B cell (primary cell): ENCODE measurements around the gene TMCO6. TPM values are rescaled to one million over a fixed set of nuclear protein-coding genes. Genes with fewer than 3 reads are reported as not detected.
"Not testable (repeated sequence)": the region's sequence is repeated elsewhere in the genome, so short reads cannot be mapped to it uniquely, and the experiment has no call there.

Experiments
- ATAC-seq: fragments of 200-7000 bp; cut with Tn5 transposase; one replicate; pipeline ENCODE4 v1.10.0; 2021; ENCODE audit warnings: low read depth, mild to moderate bottlenecking, moderate number of reproducible peaks, moderate library complexity
- CTCF ChIA-PET: fragments of 350-600 bp; sonication (Branson Sonifier 250); formaldehyde crosslinking; loops from one replicate; lab custom pipeline; 2021; ENCODE audit warnings: antibody characterized with exemption, inconsistent platforms; lab: Charles Lee
- POLR2A ChIA-PET: fragments of 350-600 bp; sonication (Branson Sonifier 250); formaldehyde crosslinking; loops from one replicate; lab custom pipeline; 2021; ENCODE audit warnings: antibody characterized with exemption; lab: Charles Lee
- DNase-seq: peaks from one replicate; pipeline ENCODE4 v3.0.0; 2013
- H2AFZ ChIP-seq: 2 replicates; pipeline ENCODE4 v1.6.1; 2012; ENCODE audit warnings: mild to moderate bottlenecking, low read depth, low read length; ENCODE audit not compliant: insufficient read depth, poor library complexity, severe bottlenecking
- H3K27ac ChIP-seq, 2 donors: 1 replicate in 1 of 2; 2 replicates in 1 of 2; pipeline ENCODE4 v1.5.1; 2012 to 2013; ENCODE audit warnings: low read length in 2 of 2, mild to moderate bottlenecking in 2 of 2, moderate library complexity in 1 of 2
- H3K27me3 ChIP-seq, 4 experiments: fragments of 200-600 bp in 1 of 4; sonication (generic) in 1 of 4; replicated peaks in 1 of 4; 1 replicate in 2 of 4; 2 replicates in 2 of 4; pipeline versions ENCODE4 v1.6.1 to v1.7.0; 2013 to 2016; ENCODE audit warnings: low read length in 3 of 4, mild to moderate bottlenecking in 2 of 4, mixed read lengths in 1 of 4, moderate library complexity in 1 of 4; ENCODE audit not compliant: insufficient read depth in 4 of 4, control insufficient read depth in 3 of 4; ENCODE audit errors: control extremely low read depth in 1 of 4
- H3K36me3 ChIP-seq, 2 experiments: replicated peaks in 1 of 2; 1 replicate in 1 of 2; 2 replicates in 1 of 2; pipeline versions ENCODE4 v1.6.1 to v1.7.1; 2013; ENCODE audit warnings: low read length in 1 of 2; ENCODE audit not compliant: insufficient read depth in 2 of 2, control insufficient read depth in 1 of 2; ENCODE audit errors: control extremely low read depth in 1 of 2, extremely low read depth in 1 of 2
- H3K4me1 ChIP-seq, 2 donors: fragments of 200-600 bp in 1 of 2; sonication (generic) in 1 of 2; 1 replicate in 1 of 2; 2 replicates in 1 of 2; pipeline versions ENCODE4 v1.5.1 to v1.6.1; 2013 to 2017; ENCODE audit warnings: low read length in 2 of 2; ENCODE audit not compliant: control insufficient read depth in 2 of 2, insufficient read depth in 2 of 2
- H3K4me2 ChIP-seq: replicated peaks from 2 replicates; pipeline ENCODE3; 2012; ENCODE audit warnings: mild to moderate bottlenecking, low read depth, low read length; ENCODE audit not compliant: poor library complexity, severe bottlenecking
- H3K4me3 ChIP-seq, 5 experiments: fragments of 200-600 bp in 1 of 5; sonication (generic) in 1 of 5; 1 replicate in 3 of 5; 2 replicates in 2 of 5; pipeline versions ENCODE4 v1.5.1 to v1.7.0; 2011 to 2016; ENCODE audit warnings: low read length in 4 of 5, mild to moderate bottlenecking in 4 of 5, low read depth in 2 of 5, control low read depth in 1 of 5, moderate library complexity in 1 of 5; ENCODE audit not compliant: insufficient read depth in 1 of 5; ENCODE audit errors: control extremely low read depth in 1 of 5, extremely low read depth in 1 of 5
- H3K79me2 ChIP-seq: fragments of 200-600 bp; sonication (generic); one replicate; pipeline ENCODE4 v1.6.0; 2016; ENCODE audit warnings: low read length; ENCODE audit not compliant: control insufficient read depth, insufficient read depth
- H3K9ac ChIP-seq: fragments of 200-600 bp; sonication (generic); 2 replicates; pipeline ENCODE4 v1.6.1; 2017; ENCODE audit warnings: mild to moderate bottlenecking, low read length, moderate library complexity
- H3K9me3 ChIP-seq, 3 donors: one replicate each; pipeline versions ENCODE4 v1.6.1 to v1.7.1; 2013; ENCODE audit warnings: low read length in 2 of 3; ENCODE audit not compliant: control insufficient read depth in 2 of 3, insufficient read depth in 1 of 3; ENCODE audit errors: control extremely low read depth in 1 of 3
- H4K20me1 ChIP-seq: 2 replicates; pipeline ENCODE4 v1.6.0; 2012; ENCODE audit warnings: mild to moderate bottlenecking, low read length; ENCODE audit not compliant: insufficient read depth, control insufficient read depth, poor library complexity, severe bottlenecking
- H3K27ac Mint-ChIP-seq: one replicate; pipeline ENCODE4 v1.8.0; 2021; ENCODE audit warnings: mixed read lengths
- H3K27me3 Mint-ChIP-seq: one replicate; pipeline ENCODE4 v1.8.0; 2021; ENCODE audit warnings: mixed read lengths
- H3K4me1 Mint-ChIP-seq: one replicate; pipeline ENCODE4 v1.8.0; 2021; ENCODE audit warnings: mixed read lengths
- H3K4me3 Mint-ChIP-seq: one replicate; pipeline ENCODE4 v1.8.0; 2021; ENCODE audit warnings: mixed read lengths
- H3K9me3 Mint-ChIP-seq: one replicate; pipeline ENCODE4 v1.8.0; 2022; ENCODE audit warnings: mixed read lengths; ENCODE audit not compliant: insufficient read depth
- EZH2 ChIP-seq: IDR thresholded peaks from 2 replicates; pipeline ENCODE4 v1.6.1; 2012; ENCODE audit warnings: borderline replicate concordance, low read depth, mild to moderate bottlenecking, moderate library complexity, low read length; ENCODE audit not compliant: insufficient read depth, poor library complexity, severe bottlenecking
- WGBS: methylation state at CpG from one replicate; pipeline ENCODE4 v1.1.5; 2013; ENCODE audit warnings: missing lambda C conversion rate; ENCODE audit not compliant: insufficient coverage; 5-methylcytosine and 5-hydroxymethylcytosine counted together
- intact Hi-C: fragments of 100-400 bp; cut with micrococcal nuclease; formaldehyde crosslinking; loops from one replicate; pipeline ENCODE4 v1.10.0; 2022
- polyA plus RNA-seq: library from polyadenylated mRNA; depleted of rRNA; stranded (reverse); fragments of >200 nt; gene quantifications from 2 replicates; pipeline ENCODE4 v1.2.3, GENCODE V29; 2012
- total RNA-seq, 2 donors: library from RNA; stranded (reverse); fragments of 120-200 nt in 1 of 2; gene quantifications; 1 replicate in 1 of 2; 2 replicates in 1 of 2; pipeline versions ENCODE4 v1.2.3 to v1.2.4, GENCODE V29; 2013 to 2022
- TF ChIP-seq, protein P1 (sequence below): fragments of 200-600 bp; IDR thresholded peaks from one replicate; pipeline ENCODE4 v1.8.0; 2022; ENCODE audit warnings: antibody characterized with exemption, mild to moderate bottlenecking

Gene TMCO6
- total and polyA plus RNA-seq, 2 donors (not counting 1 experiment from before 2014, with no cell fraction given), result 33.3 to 70.4 TPM

- WGBS, result 96% methylated on average over 6 of the region's 7 CpGs
- no peaks in the 10 kb centered on the region for H3K4me1 ChIP-seq
- DNase-seq (no peak), ATAC-seq (no peak)
- no peak overlapping the region for H2AFZ ChIP-seq
- no peak overlapping the region for H3K4me3 ChIP-seq
- H3K4me2 ChIP-seq, result no peak overlapping the region
- H3K27me3 ChIP-seq, result peaks cover 0 to 2% (median under 1%) of the 10 kb centered on the region in 4 experiments
- no peaks in the 10 kb centered on the region for H3K36me3 ChIP-seq
- no peak overlapping the region for H3K27ac ChIP-seq
- H3K9me3 ChIP-seq, result peaks cover 0 to 6% (median 0%) of the 10 kb centered on the region in 3 donors
- TF ChIP-seq, protein P1, sequence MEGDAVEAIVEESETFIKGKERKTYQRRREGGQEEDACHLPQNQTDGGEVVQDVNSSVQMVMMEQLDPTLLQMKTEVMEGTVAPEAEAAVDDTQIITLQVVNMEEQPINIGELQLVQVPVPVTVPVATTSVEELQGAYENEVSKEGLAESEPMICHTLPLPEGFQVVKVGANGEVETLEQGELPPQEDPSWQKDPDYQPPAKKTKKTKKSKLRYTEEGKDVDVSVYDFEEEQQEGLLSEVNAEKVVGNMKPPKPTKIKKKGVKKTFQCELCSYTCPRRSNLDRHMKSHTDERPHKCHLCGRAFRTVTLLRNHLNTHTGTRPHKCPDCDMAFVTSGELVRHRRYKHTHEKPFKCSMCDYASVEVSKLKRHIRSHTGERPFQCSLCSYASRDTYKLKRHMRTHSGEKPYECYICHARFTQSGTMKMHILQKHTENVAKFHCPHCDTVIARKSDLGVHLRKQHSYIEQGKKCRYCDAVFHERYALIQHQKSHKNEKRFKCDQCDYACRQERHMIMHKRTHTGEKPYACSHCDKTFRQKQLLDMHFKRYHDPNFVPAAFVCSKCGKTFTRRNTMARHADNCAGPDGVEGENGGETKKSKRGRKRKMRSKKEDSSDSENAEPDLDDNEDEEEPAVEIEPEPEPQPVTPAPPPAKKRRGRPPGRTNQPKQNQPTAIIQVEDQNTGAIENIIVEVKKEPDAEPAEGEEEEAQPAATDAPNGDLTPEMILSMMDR, result no peak
- no peak for TF ChIP-seq EZH2
- H3K4me1 Mint-ChIP-seq, result no peaks in the 10 kb centered on the region
- ChIA-PET CTCF (no interaction called here), POLR2A (no interaction called here)
- no peak overlapping the region for H3K27ac Mint-ChIP-seq
- intact Hi-C loops, result no loop called here
- H3K9me3 Mint-ChIP-seq, result no peaks in the 10 kb centered on the region
- no peak overlapping the region for H3K4me3 Mint-ChIP-seq
- no peak overlapping the region for H3K9ac ChIP-seq
- no peaks in the 10 kb centered on the region for H3K79me2 ChIP-seq
- H3K27me3 Mint-ChIP-seq, result peaks cover 9% of the 10 kb centered on the region
- H4K20me1 ChIP-seq, result no peaks in the 10 kb centered on the region
Measured at GRCh38 chr5:140590861-140591260, 48.4 kb upstream of the TMCO6 start.

GRCh38 chr5:140591747-140592372, 47.4 kb upstream of the TMCO6 start:
- no peak for DNase-seq
- H3K27ac Mint-ChIP-seq, result no peak overlapping the region
- CTCF ChIA-PET, result interaction anchor here (1.3 kb wide), 1 partner anchor 16 kb away, joined by 3 read pairs; no protein-coding TSS in a partner anchor
- Histone ChIP-seq H2AFZ (no peak overlapping the region), H3K36me3 (no peaks in the 10 kb centered on the region), H3K27ac (no peak overlapping the region), H3K27me3 (peaks cover 0 to 2% (median 0%) of the 10 kb centered on the region in 4 experiments), H3K4me2 (no peak overlapping the region), H3K79me2 (no peaks in the 10 kb centered on the region), H3K9ac (no peak overlapping the region), H3K4me1 (no peaks in the 10 kb centered on the region), H3K4me3 (peak overlapping the region in 1 of 5 experiments; percentile 39), H4K20me1 (no peaks in the 10 kb centered on the region), H3K9me3 (peaks cover 0 to 6% (median 0%) of the 10 kb centered on the region in 3 donors)
- 82% methylated on average over 3 of the region's 5 CpGs for WGBS
- H3K9me3 Mint-ChIP-seq, result no peaks in the 10 kb centered on the region
- intact Hi-C loops, result no loop called here
- H3K4me1 Mint-ChIP-seq, result no peaks in the 10 kb centered on the region
- no peak overlapping the region for H3K4me3 Mint-ChIP-seq
- no peak for TF ChIP-seq EZH2
- TF ChIP-seq, protein P1, result no peak
- POLR2A ChIA-PET, result no interaction called here
- no peak for ATAC-seq
- peaks cover 9% of the 10 kb centered on the region for H3K27me3 Mint-ChIP-seq

DNA sequence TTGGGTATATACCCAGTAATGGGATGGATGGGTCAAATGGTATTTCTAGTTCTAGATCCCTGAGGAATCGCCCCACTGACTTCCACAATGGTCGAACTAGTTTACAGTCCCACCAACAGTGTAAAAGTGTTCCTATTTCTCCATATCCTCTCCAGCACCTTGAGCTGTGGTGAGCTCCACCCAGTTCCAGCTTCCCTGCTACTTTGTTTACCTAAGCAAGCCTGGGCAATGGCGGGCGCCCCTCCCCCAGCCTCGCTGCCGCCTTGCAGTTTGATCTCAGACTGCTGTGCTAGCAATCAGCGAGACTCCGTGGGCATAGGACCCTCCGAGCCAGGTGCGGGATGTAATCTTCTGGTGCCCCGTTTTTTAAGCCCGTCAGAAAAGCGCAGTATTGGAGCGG, 46.2 kb upstream of the TMCO6 start:
- H3K36me3 ChIP-seq, H3K27me3 Mint-ChIP-seq, H3K4me1 Mint-ChIP-seq, CTCF ChIA-PET, H3K4me3 ChIP-seq, H3K9me3 ChIP-seq, H3K27ac Mint-ChIP-seq, ATAC-seq, H4K20me1 ChIP-seq, H3K9me3 Mint-ChIP-seq, DNase-seq, H3K4me3 Mint-ChIP-seq, H3K4me2 ChIP-seq, intact Hi-C loops, H3K4me1 ChIP-seq, H2AFZ ChIP-seq, H3K79me2 ChIP-seq, H3K27ac ChIP-seq, H3K9ac ChIP-seq, H3K27me3 ChIP-seq: not testable (repeated sequence)
- WGBS, result 69% methylated on average over 8 of the region's 14 CpGs
- POLR2A ChIA-PET, result interaction anchor here (0.6 kb wide), 1 partner anchor 16 kb away, joined by 3 read pairs; no protein-coding TSS in a partner anchor
